B cell (primary cell): Measurements from ENCODE around the gene RFWD3.

Experiments used
- EZH2 ChIP-seq: IDR thresholded peaks from 2 replicates; pipeline ENCODE4 v1.6.1; 2012; ENCODE audit warnings: borderline replicate concordance, low read depth, mild to moderate bottlenecking, moderate library complexity, low read length; ENCODE audit not compliant: insufficient read depth, poor library complexity, severe bottlenecking
- TF ChIP-seq, protein P1 (sequence below): fragments of 200-600 bp; IDR thresholded peaks from one replicate; pipeline ENCODE4 v1.8.0; 2022; ENCODE audit warnings: antibody characterized with exemption, mild to moderate bottlenecking

DNA sequence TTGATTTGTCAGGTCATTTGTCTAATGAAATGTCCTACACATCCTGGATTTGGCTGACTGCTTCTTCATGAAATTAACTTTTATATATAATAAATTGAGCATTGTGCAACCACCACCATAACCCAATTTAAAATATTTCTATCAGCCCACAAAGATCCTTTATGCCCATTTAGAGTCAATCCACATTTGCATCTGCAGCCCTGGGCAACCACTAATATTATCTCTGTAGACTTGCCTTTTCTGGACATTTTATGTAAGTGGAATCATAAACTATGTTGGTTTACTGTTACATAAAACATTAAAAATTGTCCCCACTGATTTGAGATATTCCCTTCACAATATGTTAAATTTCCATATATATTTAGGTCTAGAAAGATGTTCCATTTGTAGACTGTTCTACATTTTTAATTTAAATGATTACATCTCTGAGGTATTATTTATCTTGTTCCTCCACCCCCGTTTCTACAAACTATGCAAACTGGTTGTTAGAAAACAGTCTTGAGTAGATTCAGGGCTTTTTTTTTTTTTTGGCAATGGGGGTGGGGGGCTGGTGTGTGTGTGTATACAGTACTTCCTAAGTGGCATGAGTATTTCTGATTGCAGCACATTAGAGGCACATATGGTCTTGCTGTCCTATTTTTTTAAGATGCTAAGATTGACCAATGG, 16.7 kb downstream of the RFWD3 start:
- TF ChIP-seq, protein P1, sequence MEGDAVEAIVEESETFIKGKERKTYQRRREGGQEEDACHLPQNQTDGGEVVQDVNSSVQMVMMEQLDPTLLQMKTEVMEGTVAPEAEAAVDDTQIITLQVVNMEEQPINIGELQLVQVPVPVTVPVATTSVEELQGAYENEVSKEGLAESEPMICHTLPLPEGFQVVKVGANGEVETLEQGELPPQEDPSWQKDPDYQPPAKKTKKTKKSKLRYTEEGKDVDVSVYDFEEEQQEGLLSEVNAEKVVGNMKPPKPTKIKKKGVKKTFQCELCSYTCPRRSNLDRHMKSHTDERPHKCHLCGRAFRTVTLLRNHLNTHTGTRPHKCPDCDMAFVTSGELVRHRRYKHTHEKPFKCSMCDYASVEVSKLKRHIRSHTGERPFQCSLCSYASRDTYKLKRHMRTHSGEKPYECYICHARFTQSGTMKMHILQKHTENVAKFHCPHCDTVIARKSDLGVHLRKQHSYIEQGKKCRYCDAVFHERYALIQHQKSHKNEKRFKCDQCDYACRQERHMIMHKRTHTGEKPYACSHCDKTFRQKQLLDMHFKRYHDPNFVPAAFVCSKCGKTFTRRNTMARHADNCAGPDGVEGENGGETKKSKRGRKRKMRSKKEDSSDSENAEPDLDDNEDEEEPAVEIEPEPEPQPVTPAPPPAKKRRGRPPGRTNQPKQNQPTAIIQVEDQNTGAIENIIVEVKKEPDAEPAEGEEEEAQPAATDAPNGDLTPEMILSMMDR, result no peak
- no peak for TF ChIP-seq EZH2
